Measurements from ENCODE around the gene MUC6. TPM values are rescaled to one million over a fixed set of nuclear protein-coding genes. Genes with fewer than 3 reads are reported as not detected.

The MUC6 gene
- total RNA-seq, 1 donor from 2014 or later = not detected

DNA sequence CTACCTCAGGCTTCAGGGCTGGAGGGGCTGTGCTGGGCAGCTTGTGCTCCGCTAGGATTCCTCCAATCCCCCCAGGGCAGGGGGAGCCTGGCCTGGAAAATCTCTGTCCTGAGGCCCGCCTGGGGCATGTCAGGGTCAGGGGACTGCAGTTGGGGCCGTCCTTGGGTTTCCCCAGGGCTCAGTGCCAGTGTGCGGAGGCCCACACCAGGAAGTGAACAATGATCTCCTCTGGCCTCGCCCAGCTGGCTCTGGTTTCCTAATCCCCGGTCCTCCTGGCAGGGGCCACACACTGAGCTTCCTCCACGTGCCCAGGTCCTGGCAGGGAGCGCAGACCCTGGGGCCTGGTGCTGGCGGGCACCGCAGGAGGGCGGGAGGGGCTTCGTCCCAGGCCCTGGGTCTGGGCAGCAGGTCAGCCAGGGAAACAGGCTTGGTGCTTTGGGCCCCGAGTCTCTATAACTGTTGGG lies 36.8 kb upstream of the MUC6 start:
- TF ChIP-seq, protein P1, sequence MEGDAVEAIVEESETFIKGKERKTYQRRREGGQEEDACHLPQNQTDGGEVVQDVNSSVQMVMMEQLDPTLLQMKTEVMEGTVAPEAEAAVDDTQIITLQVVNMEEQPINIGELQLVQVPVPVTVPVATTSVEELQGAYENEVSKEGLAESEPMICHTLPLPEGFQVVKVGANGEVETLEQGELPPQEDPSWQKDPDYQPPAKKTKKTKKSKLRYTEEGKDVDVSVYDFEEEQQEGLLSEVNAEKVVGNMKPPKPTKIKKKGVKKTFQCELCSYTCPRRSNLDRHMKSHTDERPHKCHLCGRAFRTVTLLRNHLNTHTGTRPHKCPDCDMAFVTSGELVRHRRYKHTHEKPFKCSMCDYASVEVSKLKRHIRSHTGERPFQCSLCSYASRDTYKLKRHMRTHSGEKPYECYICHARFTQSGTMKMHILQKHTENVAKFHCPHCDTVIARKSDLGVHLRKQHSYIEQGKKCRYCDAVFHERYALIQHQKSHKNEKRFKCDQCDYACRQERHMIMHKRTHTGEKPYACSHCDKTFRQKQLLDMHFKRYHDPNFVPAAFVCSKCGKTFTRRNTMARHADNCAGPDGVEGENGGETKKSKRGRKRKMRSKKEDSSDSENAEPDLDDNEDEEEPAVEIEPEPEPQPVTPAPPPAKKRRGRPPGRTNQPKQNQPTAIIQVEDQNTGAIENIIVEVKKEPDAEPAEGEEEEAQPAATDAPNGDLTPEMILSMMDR (conservative IDR thresholded peaks at IDR 0.05) = no peak
- Mint-ChIP-seq H3K4me3 (no peak overlapping the region), H3K4me1 (no peaks in the 10 kb centered on the region), H3K27ac (ENCODE audit: unreplicated experiment) (no peak overlapping the region), H3K36me3 (ENCODE audit: low read depth) (no peaks in the 10 kb centered on the region), H3K9me3 (no peaks in the 10 kb centered on the region), H3K27me3 (ENCODE audit: low read depth) (peaks cover 2% of the 10 kb centered on the region)
- DNase-seq (ENCODE audit: low read depth, low spot score) = no peak

- no peaks in the 10 kb centered on the region for H3K36me3 Mint-ChIP-seq (ENCODE audit: low read depth)
- peaks cover 4% of the 10 kb centered on the region for H3K27me3 Mint-ChIP-seq (ENCODE audit: low read depth)
- H3K4me1 Mint-ChIP-seq = peaks cover 4% of the 10 kb centered on the region
- TF ChIP-seq, protein P1 (conservative IDR thresholded peaks at IDR 0.05) = no peak
- H3K4me3 Mint-ChIP-seq = no peak overlapping the region
- H3K9me3 Mint-ChIP-seq = no peaks in the 10 kb centered on the region
- no peak overlapping the region for H3K27ac Mint-ChIP-seq (ENCODE audit: unreplicated experiment)
- no peak for DNase-seq (ENCODE audit: low read depth, low spot score)
Observed at GRCh38 chr11:1072821-1073231, 36.3 kb upstream of the MUC6 start.

- DNase-seq (ENCODE audit: low read depth, low spot score) = no peak
- Mint-ChIP-seq H3K36me3 (ENCODE audit: low read depth) (no peaks in the 10 kb centered on the region), H3K27me3 (ENCODE audit: low read depth) (peaks cover 9% of the 10 kb centered on the region), H3K27ac (ENCODE audit: unreplicated experiment) (no peak overlapping the region), H3K9me3 (no peaks in the 10 kb centered on the region), H3K4me3 (no peak overlapping the region), H3K4me1 (peaks cover 4% of the 10 kb centered on the region)
- TF ChIP-seq, protein P1 (conservative IDR thresholded peaks at IDR 0.05) = no peak
Observed at GRCh38 chr11:1072116-1072820, 35.8 kb upstream of the MUC6 start.

- no peak for DNase-seq (ENCODE audit: low read depth, low spot score)
- Mint-ChIP-seq H3K4me3 (no peak overlapping the region), H3K9me3 (no peaks in the 10 kb centered on the region), H3K27me3 (ENCODE audit: low read depth) (peaks cover 15% of the 10 kb centered on the region), H3K27ac (ENCODE audit: unreplicated experiment) (no peak overlapping the region), H3K36me3 (ENCODE audit: low read depth) (no peaks in the 10 kb centered on the region), H3K4me1 (peaks cover 4% of the 10 kb centered on the region)
- TF ChIP-seq, protein P1 (conservative IDR thresholded peaks at IDR 0.05) = no peak
Observed at GRCh38 chr11:1071571-1072115, 35.1 kb upstream of the MUC6 start.

- Mint-ChIP-seq H3K9me3 (no peaks in the 10 kb centered on the region), H3K4me1 (peaks cover 4% of the 10 kb centered on the region), H3K27me3 (ENCODE audit: low read depth) (peaks cover 19% of the 10 kb centered on the region), H3K27ac (ENCODE audit: unreplicated experiment) (no peak overlapping the region), H3K36me3 (ENCODE audit: low read depth) (no peaks in the 10 kb centered on the region), H3K4me3 (no peak overlapping the region)
- no peak for DNase-seq (ENCODE audit: low read depth, low spot score)
- TF ChIP-seq, protein P1 (conservative IDR thresholded peaks at IDR 0.05) = no peak
Observed at GRCh38 chr11:1070594-1071462, 34.3 kb upstream of the MUC6 start.

Measured in neural crest cell (in vitro differentiated cells).